Left ventricle myocardium inferior (tissue), 1 donor: ENCODE measurements around the gene MYMK. TPM values are rescaled to one million over a fixed set of nuclear protein-coding genes. Genes with fewer than 3 reads are reported as not detected.
A peak's percentile ranks its signal among the peaks of the same experiment; 100 is the strongest.

Experiments
- DNase-seq: peaks from one replicate; pipeline ENCODE4 v3.0.0-alpha.2; 2020
- H3K27ac ChIP-seq: fragments of 200-600 bp; replicated peaks from 2 replicates; pipeline ENCODE4 v1.8.0; 2021
- H3K27me3 ChIP-seq: fragments of 200-600 bp; 2 replicates; pipeline ENCODE4 v1.8.0; 2021; ENCODE audit warnings: low read depth
- H3K36me3 ChIP-seq: fragments of 200-600 bp; 2 replicates; pipeline ENCODE4 v1.8.0; 2021
- H3K4me1 ChIP-seq: fragments of 200-600 bp; 2 replicates; pipeline ENCODE4 v1.8.0; 2021
- H3K4me3 ChIP-seq: fragments of 200-600 bp; 2 replicates; pipeline ENCODE4 v1.8.0; 2021; ENCODE audit warnings: mild to moderate bottlenecking, moderate library complexity
- H3K9me3 ChIP-seq: fragments of 200-600 bp; replicated peaks from 2 replicates; pipeline ENCODE4 v1.8.0; 2021
- intact Hi-C: fragments of 100-400 bp; cut with micrococcal nuclease; formaldehyde crosslinking; loops from one replicate; pipeline ENCODE4 v1.11.0; 2022
- total RNA-seq: library from RNA; stranded (reverse); fragmentation: NEBNext Ultra II Directional; extraction: Animal tissue kit (Norgen Biotek cat#: 25700); gene quantifications from one replicate; pipeline ENCODE4 v1.2.1, GENCODE V29; 2021
- TF ChIP-seq, protein P1 (sequence below): fragments of 200-600 bp; IDR thresholded peaks from 2 replicates; pipeline ENCODE4 v1.8.0; 2021; ENCODE audit warnings: antibody characterized with exemption, mild to moderate bottlenecking, borderline replicate concordance
- donor health status: DM: no; HTN: yes; CAD: no; lungs with severe emphysema.

Gene MYMK
- total RNA-seq, 1 donor from 2014 or later: not detected

DNA sequence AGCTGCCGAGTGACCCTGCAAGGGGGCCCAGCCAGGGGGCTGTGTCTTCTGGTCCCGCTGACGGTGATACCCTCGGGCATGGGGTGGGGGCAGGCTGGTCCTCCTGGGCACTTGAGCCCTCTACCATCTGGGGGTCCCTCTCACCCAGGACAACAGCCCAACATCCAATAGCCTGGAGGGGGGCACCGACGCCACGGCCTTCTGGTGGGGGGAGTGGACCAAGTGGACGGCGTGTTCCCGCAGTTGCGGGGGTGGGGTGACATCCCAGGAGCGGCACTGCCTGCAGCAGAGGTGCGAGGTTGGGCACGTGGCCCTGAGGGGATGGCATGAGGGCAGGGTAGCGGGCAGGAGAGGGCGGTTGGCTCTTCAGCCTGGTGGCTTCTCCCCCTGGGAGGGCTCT is 12.5 kb upstream of the MYMK start:
- TF ChIP-seq, protein P1, sequence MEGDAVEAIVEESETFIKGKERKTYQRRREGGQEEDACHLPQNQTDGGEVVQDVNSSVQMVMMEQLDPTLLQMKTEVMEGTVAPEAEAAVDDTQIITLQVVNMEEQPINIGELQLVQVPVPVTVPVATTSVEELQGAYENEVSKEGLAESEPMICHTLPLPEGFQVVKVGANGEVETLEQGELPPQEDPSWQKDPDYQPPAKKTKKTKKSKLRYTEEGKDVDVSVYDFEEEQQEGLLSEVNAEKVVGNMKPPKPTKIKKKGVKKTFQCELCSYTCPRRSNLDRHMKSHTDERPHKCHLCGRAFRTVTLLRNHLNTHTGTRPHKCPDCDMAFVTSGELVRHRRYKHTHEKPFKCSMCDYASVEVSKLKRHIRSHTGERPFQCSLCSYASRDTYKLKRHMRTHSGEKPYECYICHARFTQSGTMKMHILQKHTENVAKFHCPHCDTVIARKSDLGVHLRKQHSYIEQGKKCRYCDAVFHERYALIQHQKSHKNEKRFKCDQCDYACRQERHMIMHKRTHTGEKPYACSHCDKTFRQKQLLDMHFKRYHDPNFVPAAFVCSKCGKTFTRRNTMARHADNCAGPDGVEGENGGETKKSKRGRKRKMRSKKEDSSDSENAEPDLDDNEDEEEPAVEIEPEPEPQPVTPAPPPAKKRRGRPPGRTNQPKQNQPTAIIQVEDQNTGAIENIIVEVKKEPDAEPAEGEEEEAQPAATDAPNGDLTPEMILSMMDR: no peak
- H3K9me3 ChIP-seq: no peaks in the 10 kb centered on the region
- intact Hi-C loops: loop anchor here (10.0 kb wide), 1 partner anchor 188 kb away; no protein-coding TSS in a partner anchor
- no peak overlapping the region for H3K4me3 ChIP-seq
- H3K27ac ChIP-seq: no peak overlapping the region
- peaks cover 77% of the 10 kb centered on the region for H3K4me1 ChIP-seq
- H3K36me3 ChIP-seq: no peaks in the 10 kb centered on the region
- no peak for DNase-seq
- peaks cover 12% of the 10 kb centered on the region for H3K27me3 ChIP-seq

DNA sequence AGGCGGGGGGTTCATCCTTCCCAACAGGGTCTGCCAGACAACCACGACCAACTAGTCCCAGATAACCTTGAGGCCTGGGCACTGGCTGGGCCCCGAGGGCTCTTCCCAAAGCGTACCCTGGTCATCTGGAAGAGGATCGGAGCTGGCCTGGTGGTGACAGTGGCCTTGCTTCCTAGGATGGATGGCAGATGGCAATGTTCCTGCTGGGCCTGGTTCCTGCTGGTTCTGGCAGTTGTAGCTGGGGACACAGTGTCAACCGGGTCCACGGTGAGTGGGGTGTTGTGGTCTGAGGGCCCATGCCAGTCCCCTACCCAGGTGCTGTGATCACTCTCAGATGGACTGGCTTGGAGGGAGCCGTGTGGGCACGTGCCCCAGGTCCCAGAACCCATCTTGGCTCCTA is 11.8 kb upstream of the MYMK start:
- no peaks in the 10 kb centered on the region for H3K36me3 ChIP-seq
- intact Hi-C loops: loop anchor here (10.0 kb wide), 1 partner anchor 188 kb away; no protein-coding TSS in a partner anchor
- no peak for DNase-seq
- no peaks in the 10 kb centered on the region for H3K9me3 ChIP-seq
- peak overlapping the region; percentile 69 for H3K4me3 ChIP-seq
- H3K4me1 ChIP-seq: peaks cover 73% of the 10 kb centered on the region
- H3K27ac ChIP-seq: no peak overlapping the region
- H3K27me3 ChIP-seq: peaks cover 17% of the 10 kb centered on the region
- TF ChIP-seq, protein P1: no peak

DNA sequence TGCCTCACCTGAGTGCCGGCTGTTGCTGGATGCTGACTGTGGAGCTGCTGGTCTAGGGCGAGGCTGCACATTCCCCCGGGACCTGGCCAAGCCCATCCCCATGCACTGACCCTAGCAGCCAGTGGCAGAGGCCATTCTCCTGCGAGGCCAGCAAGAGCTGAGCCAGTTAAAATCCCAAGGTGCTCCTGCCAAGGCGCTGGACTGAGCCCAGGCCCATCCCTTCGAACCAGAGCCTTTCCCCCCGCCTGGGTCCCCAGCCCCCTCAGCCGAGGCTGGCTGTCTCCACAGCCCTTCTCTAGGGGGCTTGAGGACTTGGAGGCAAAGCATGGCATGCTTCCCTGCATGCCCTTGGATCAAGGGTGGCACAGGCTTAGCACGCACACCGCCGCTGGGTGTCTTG is 11.3 kb upstream of the MYMK start:
- intact Hi-C loops: loop anchor here (10.0 kb wide), 1 partner anchor 189 kb away; no protein-coding TSS in a partner anchor
- H3K4me1 ChIP-seq: peaks cover 73% of the 10 kb centered on the region
- no peak for DNase-seq
- no peaks in the 10 kb centered on the region for H3K9me3 ChIP-seq
- no peak overlapping the region for H3K27ac ChIP-seq
- peaks cover 17% of the 10 kb centered on the region for H3K27me3 ChIP-seq
- H3K36me3 ChIP-seq: no peaks in the 10 kb centered on the region
- TF ChIP-seq, protein P1: no peak
- peak overlapping the region; percentile 69 for H3K4me3 ChIP-seq

DNA sequence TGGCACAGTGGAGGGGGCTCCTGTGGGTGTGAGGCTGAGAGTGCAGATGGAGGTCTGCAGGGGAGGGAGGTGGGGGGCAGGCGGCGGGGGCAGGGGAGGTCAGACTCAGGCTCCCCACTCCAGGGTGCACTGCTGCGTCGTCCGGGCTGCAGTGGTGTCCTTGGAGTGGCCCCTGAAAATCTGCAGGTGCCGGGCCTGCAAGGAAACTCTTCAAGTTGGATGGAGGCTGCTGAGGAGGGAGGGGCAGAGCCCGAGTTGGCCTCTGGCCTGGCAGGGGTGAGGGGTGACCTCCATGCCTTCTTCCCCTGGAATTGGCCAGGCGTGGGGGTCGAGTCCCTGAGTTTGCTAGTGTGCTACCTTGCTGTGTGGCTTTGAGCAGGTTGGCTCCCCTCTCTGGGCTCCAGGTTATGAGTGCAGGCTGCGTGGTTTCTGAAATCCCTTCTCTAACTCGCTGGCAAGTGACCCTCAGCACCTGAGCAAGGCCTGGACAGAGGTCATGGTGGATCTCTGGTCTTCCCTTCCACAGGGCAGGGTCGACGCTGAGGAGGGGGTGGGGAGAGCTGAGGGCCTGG is 10.6 kb upstream of the MYMK start:
- Histone ChIP-seq H3K9me3 (no peaks in the 10 kb centered on the region), H3K27me3 (peaks cover 17% of the 10 kb centered on the region), H3K4me3 (peak overlapping the region; percentile 69), H3K36me3 (no peaks in the 10 kb centered on the region), H3K4me1 (peaks cover 67% of the 10 kb centered on the region), H3K27ac (peak overlapping the region; percentile 61)
- no peak for DNase-seq
- intact Hi-C loops: loop anchor here (10.0 kb wide), 1 partner anchor 189 kb away; no protein-coding TSS in a partner anchor
- TF ChIP-seq, protein P1: no peak

DNA sequence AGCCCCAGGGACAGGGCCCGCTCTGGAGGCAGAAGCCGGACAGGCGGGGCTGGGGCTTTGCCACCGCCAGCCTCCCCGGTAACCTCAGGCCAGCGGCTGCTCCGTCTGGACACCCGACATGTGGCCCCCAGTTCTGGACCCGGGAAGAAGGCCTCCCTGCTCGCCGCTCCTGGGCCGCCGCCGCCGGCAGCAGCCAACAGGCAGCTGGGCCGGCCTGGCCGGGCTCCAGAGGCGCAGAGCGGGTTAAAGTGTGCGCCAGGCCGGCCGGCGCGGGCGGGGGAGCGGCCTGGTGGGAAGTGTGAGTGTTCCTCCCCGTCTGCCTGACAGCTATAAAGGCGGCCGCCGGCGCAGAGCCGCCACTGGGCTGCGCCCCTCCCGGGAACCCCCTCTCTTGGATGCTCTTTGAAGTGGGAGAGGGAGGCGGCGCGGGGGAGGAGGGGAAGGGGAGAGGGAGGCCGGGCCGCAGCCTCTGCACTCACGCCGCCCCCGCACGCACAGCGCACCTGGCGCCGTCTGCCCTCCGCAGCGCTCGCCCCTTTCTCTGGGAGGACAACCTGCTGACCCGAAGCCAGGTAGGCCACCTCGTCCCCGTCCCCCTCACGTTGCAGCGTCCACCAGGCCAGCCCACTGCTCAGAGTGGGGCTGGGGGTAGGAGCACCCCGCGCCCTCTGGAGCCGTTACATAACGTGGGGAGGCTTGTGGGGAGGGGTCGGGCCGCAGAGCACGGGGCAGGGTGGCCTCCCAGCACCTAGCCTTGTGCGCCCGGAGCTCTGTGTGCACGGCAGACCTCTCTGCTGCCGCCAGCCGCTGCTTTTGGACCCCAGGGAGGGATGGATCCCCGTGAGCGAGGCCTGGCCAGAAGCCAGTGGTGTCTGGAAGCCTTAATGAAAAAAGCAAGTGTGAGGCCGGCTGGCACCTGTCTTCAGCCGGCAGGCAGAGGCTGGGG is 9.9 kb upstream of the MYMK start, which contains the start of gene ADAMTSL2:
Gene ADAMTSL2 (plus strand): TSS at position 359 of the 946 bp plus-strand sequence. CDS start 2,009 bp downstream, outside the sequence.
- intact Hi-C loops: loop anchor here (10.0 kb wide), 1 partner anchor 190 kb away; no protein-coding TSS in a partner anchor
- TF ChIP-seq, protein P1: no peak

More for the DNA sequence above, 9.9 kb upstream of the MYMK start, which contains the start of gene ADAMTSL2:
- Histone ChIP-seq H3K36me3 (no peaks in the 10 kb centered on the region), H3K27me3 (peaks cover 25% of the 10 kb centered on the region), H3K4me3 (peak within 1 kb of the TSS; percentile 69), H3K27ac (peak within 1 kb of the TSS; percentile 61), H3K4me1 (peaks cover 60% of the 10 kb centered on the region), H3K9me3 (no peaks in the 10 kb centered on the region)
- DNase-seq: peak; percentile 84
